IPS-11a (cell line): Measurements from ENCODE around the gene CPHXL.

Experiments
- H3K4me3 ChIP-seq: one replicate; pipeline ENCODE4 v1.5.1; 2013; ENCODE audit warnings: low read depth, low read length, control low read depth

Gene CPHXL

DNA sequence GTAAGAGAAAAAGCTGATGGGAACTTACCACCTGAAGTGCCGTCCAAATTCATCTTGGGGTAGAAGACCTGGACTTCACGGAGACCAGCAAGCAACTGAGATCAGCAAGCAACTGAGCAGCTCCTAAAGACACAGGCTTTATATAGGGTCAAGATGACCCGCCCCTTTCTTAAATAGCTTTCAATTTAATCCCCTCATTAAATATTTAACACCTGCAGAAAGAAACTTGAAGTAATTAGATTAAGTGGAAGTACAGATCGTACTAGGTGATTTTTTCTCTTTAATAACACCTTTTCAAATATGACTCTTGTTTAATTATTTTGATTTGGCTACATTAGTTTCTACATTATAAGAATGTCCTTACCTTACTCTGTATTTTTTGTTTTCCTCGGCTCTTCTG is at the start of gene CPHXL:
Gene CPHXL, minus strand, starts transcription at position 101 of the 400 bp plus-strand sequence. Its CDS starts 48 bp downstream, at position 53.
- no peak within 1 kb of the TSS for H3K4me3 ChIP-seq

DNA sequence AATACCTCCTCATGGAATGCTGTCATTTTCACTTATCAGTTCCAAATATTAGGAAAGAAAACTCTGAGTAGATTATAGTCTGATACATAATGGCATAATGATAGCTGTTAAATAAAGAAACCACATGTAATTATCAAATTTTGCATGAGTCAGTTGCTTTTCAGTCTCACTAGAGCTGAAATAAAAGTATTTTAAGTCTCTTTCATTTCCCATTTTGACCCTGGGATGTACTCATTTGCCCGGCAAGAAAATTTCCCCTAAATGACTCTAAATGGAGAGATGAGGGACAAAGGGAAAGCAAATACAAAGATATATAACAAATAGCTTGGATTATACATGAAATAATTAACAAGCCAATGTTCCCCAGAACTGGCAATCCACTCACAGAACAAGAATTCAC is 47.9 kb upstream of the CPHXL start:
- H3K4me3 ChIP-seq = no peak overlapping the region

DNA sequence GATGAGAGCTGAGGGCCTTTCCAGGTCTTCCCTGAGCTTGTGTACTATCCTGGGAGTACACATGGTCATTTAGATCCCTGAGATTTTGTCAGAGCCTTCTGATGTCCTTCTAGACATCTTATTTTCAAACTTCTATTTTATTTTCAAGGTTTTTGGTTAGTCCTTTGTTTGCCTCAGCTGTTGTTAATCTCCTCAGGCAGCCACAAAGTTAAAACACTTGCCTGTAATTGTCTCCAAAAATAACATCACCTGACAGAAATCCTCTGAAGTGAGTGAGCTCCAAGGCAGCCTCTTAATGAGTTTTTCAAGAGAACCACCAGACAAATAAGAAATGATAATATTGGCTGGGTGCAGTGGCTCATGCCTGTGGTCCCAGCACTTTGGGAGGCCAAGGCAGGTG is 43.8 kb upstream of the CPHXL start:
- no peak overlapping the region for H3K4me3 ChIP-seq

DNA sequence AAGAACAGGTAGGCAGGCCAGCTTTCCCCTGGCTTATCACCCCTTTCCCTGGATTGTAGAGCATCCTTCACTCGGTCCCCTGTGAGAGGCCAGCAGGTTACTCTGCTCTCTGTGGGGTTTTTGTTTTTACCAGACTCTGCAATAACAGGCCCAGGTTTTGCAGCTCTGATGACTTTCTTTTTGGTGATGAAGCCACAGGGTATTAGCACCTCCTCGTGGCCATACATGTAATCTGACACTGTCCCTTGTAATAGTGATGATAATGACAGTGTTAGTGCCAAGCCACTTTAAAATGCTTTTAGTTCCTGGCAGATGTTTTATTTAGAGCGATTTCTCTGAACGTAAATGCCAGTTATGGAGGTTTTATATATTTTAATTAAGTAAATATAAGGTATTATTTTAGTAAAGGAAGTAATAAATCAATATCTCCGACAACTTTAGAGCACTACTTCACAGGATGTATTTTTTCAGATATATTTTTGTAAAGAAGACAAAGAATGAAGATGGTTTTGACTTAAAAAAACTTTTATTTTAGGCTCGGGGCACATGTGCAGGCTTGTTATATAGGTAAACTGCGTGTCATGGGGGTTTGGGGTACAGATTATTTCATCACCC is 38.0 kb upstream of the CPHXL start:
- H3K4me3 ChIP-seq = no peak overlapping the region

- no peak overlapping the region for H3K4me3 ChIP-seq
Observed at GRCh38 chr16:75763204-75763603, 36.9 kb upstream of the CPHXL start.

DNA sequence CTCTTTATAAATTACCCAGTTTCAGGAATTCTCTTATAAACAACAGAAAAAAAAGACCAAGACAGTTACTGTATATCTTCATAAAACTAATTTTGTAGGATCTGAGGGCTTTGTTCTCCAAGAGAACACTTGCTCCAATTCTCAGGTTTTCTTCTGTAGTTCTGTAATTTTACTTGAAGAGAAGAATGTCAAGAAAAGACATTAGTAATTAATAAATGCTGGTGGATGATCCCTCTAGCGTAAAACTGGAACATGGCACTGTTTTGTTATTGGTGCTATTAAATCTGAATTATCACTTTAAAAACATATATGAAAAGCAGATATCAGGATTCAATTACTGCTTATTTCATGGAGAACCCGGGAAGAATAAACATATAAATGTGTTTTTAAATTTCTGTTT is 36.5 kb upstream of the CPHXL start:
- no peak overlapping the region for H3K4me3 ChIP-seq

DNA sequence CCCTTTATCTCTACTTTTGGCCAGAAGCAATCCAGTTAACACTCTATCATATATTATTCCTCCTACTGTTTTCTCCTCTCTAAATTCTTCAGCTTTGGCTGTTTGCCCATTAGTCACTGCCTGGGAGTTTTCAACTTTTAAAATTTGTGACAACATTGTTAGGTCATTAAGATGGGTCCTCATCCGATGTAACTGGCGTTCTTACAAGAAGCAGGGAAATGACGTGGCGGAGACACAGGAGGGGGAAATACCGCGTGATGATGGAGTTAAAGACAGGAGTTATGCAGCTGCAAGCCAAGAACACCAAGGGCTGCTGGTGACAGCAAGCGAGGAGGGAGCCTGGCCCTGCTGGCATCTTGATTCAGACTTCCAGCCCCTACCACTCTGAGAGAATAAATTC is 34.8 kb upstream of the CPHXL start:
- no peak overlapping the region for H3K4me3 ChIP-seq

DNA sequence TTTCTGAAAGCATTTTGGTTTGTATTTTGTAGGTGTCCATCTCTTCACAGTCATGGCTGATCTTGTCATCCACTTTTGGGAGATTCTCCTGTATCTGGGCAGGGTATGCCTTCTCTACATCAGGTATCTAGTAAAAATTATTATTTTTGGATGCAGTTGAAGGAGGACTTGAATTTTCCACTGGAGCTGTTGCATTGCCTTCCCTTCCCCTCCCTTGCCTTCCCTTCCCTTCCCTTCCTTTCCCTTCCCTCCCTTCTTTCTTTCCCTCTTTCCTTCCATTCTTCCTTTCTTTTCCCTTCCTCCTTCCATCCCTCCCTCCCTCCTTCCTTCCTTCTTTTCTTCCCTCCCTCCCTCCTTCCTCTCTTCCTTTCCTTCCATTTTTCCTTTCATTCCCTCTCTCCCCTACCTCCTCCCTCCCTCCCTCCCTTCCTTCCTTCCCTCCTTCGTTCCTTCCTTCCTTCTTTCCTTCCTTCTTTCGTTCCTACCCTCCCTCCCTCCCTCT is 33.8 kb upstream of the CPHXL start:
- H3K4me3 ChIP-seq = no peak overlapping the region

GRCh38 chr16:75758215-75758614 is 31.9 kb upstream of the CPHXL start:
- H3K4me3 ChIP-seq = no peak overlapping the region

DNA sequence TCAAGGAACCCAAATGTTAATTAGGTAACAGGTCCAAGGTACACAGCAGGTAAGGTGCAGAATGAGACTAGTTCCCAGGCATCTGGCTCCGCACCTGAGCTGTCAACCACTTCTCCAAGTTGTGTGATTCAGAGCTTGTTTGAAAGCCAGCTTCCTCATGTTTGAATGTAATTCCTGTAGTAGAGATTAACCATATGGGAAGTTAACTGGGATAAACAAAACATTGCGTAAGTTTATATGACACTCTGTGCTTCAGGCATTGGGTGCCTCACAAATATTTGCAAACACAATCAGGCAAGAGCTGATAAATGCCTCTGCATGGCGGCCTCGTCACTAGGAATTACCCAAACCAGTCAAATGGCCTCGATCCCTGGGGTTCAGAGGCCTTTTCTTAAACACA is 27.9 kb upstream of the CPHXL start:
- no peak overlapping the region for H3K4me3 ChIP-seq

DNA sequence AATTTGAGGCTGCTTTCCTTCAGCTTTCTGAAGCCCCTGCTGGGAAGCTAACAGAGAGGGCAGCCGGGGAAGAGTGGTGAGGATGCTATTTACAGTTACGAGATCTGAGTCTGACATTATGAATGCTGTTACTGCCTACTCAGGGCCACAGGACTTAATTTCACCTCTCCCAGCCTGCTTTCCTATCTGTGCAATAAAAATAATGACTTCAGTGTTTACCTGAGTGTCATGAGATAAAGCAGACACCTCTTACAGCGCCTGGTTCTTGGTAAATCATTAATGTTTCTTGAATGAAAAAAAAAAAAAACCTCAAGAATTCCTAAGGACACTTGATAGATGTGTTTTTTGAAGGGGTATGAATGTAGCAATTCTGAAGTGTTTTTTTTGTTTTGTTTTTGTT is 24.2 kb upstream of the CPHXL start:
- H3K4me3 ChIP-seq = no peak overlapping the region

DNA sequence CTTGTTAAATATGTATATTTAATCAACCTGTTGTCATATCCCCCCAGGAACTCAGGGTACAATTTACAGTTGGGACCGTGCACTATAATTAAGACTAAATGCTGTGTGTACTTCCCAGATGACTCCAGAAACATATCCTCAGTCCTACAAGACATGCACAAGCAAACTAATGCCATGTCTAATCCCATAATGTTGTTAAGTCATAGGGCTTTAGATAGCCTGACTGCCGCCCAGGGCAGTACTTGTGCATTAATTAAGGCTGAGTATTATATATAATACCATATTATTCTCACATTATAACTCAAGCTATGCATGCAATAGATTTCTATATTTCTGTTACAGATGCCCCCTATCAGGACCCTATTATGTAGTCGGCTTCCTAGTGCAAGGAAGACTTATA is 20.1 kb upstream of the CPHXL start:
- no peak overlapping the region for H3K4me3 ChIP-seq

GRCh38 chr16:75745823-75746222 is 19.5 kb upstream of the CPHXL start:
- no peak overlapping the region for H3K4me3 ChIP-seq

DNA sequence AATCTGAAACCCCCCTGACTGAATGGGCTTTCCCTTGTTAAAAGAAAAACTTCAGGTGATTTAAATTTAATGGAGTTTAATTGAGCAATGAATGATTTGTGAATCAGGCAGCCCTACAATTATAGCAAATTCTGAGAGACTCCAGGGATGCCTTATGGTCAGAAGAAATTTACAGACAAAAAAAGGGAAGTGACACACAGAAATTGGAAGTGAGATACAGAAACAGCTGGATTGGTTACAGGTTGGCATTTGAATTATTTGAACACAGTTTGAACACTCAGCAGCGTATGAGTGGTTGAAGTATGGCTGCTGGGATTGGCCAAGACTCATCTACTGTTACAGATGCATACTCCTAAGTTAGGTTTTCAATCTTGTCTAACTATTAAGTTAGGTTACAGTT is 19.0 kb upstream of the CPHXL start:
- H3K4me3 ChIP-seq = no peak overlapping the region

GRCh38 chr16:75742424-75743047 is 16.2 kb upstream of the CPHXL start:
- no peak overlapping the region for H3K4me3 ChIP-seq

GRCh38 chr16:75733305-75734211 is 7.3 kb upstream of the CPHXL start:
- H3K4me3 ChIP-seq = no peak overlapping the region

- no peak overlapping the region for H3K4me3 ChIP-seq
Observed at GRCh38 chr16:75732871-75733270, 6.6 kb upstream of the CPHXL start.

- no peak overlapping the region for H3K4me3 ChIP-seq
Observed at GRCh38 chr16:75727221-75727620, 931 bp upstream of the CPHXL start.

GRCh38 chr16:75718452-75718851 is 7.8 kb downstream of the CPHXL start:
- no peak overlapping the region for H3K4me3 ChIP-seq

DNA sequence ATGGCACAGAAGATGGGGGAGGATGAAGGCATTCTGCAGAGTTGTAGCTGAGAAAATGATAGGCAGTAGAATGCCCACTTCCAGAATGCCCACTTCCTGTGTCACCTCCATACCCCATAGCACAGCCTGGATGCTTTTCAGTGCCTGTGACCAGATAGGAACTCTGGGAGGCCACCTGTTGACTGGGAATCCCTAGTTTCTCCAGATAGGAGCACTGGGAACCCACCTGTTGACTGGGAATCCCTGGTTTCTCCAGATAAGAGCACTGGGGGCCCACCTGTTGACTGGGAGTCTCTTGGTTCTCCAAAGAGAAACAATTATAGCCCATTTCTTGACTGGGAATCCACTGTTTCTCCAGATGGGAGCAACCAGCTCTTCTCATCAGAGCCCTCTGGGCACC is 11.6 kb downstream of the CPHXL start:
- no peak overlapping the region for H3K4me3 ChIP-seq

DNA sequence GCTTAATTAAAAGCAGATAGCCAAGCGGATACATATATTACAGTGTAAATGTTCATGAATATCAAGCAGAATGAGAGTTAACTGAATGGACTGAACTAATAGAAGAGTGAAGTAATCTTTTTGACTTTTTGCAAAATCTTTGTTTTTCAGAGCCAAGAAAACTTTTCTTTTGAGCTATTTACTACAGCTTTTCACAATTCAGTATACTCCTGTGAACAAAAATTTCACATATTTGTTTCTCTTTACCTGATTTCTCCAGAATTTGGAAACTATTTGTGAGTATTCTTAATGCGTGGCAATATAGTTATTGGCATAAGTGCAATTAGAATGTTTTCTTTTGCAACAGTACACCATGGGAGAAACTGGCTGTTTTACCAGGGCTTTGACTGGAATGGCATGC is 15.9 kb downstream of the CPHXL start:
- H3K4me3 ChIP-seq = no peak overlapping the region

DNA sequence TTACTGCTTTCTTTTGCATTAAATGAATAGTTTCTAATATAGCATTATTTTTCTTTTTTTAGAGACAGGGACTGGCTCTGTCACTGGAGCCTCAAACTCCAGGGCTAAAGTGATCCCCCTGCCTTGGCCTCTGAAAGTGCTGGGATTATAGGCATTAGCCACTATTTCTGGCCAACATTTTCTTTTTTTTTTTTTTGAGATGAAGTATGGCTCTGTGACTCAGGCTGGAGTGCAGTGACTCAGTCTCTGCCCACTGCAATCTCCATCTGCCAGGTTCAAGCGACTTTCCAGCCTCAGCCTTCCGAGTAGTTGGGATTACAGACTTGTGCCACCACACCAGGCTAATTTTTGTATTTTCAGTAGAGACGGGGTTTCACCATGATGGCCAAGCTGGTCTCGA is 23.0 kb downstream of the CPHXL start:
- no peak overlapping the region for H3K4me3 ChIP-seq
